Activated CD4-positive, alpha-beta T cell treated with anti-CD3 and anti-CD28 coated beads for 48 hours (primary cell): ENCODE measurements around the gene FHL1.

Source experiments
- DNase-seq: peaks from one replicate; pipeline ENCODE4 v3.0.0-alpha.2; 2020

The FHL1 gene

GRCh38 chrX:136190038-136190713 is 42.8 kb downstream of the FHL1 start:
- DNase-seq, result no peak

GRCh38 chrX:136191171-136191570 is 43.8 kb downstream of the FHL1 start:
- DNase-seq, result no peak

GRCh38 chrX:136192135-136192534 is 44.8 kb downstream of the FHL1 start:
- no peak for DNase-seq

GRCh38 chrX:136192839-136193414 is 45.6 kb downstream of the FHL1 start:
- DNase-seq, result no peak

- DNase-seq, result no peak
These were observed 46.4 kb downstream of the FHL1 start for GRCh38 chrX:136193771-136194170.

GRCh38 chrX:136194536-136194935 is 47.2 kb downstream of the FHL1 start:
- DNase-seq, result no peak

- DNase-seq, result no peak
These were observed 47.9 kb downstream of the FHL1 start for GRCh38 chrX:136195247-136195646.

- DNase-seq, result no peak
These were observed 49.4 kb downstream of the FHL1 start for GRCh38 chrX:136196691-136197155.

GRCh38 chrX:136198010-136198409 is 50.7 kb downstream of the FHL1 start:
- no peak for DNase-seq

- DNase-seq, result no peak
These were observed 51.4 kb downstream of the FHL1 start for GRCh38 chrX:136198678-136199243.

GRCh38 chrX:136199365-136199764 is 52.0 kb downstream of the FHL1 start:
- DNase-seq, result no peak

GRCh38 chrX:136200466-136200865 is 53.1 kb downstream of the FHL1 start:
- no peak for DNase-seq

- DNase-seq, result no peak
These were observed 54.3 kb downstream of the FHL1 start for GRCh38 chrX:136201601-136202000.

GRCh38 chrX:136202889-136203288 is 55.6 kb downstream of the FHL1 start:
- no peak for DNase-seq

- no peak for DNase-seq
These were observed 56.1 kb downstream of the FHL1 start for GRCh38 chrX:136203438-136203837.

GRCh38 chrX:136203951-136204350 is 56.6 kb downstream of the FHL1 start:
- no peak for DNase-seq

- DNase-seq, result no peak
These were observed 57.2 kb downstream of the FHL1 start for GRCh38 chrX:136204571-136204970.

GRCh38 chrX:136205882-136206380 is 58.6 kb downstream of the FHL1 start:
- DNase-seq, result no peak

- DNase-seq, result no peak
These were observed 59.6 kb downstream of the FHL1 start for GRCh38 chrX:136206916-136207315.

- DNase-seq, result no peak
These were observed 60.2 kb downstream of the FHL1 start for GRCh38 chrX:136207546-136207945.

GRCh38 chrX:136209016-136209738 is 61.8 kb downstream of the FHL1 start:
- DNase-seq, result peak; percentile 39

GRCh38 chrX:136209751-136210150 is 62.4 kb downstream of the FHL1 start:
- no peak for DNase-seq

GRCh38 chrX:136210243-136210642 is 62.9 kb downstream of the FHL1 start:
- no peak for DNase-seq

GRCh38 chrX:136210806-136211205 is 63.5 kb downstream of the FHL1 start:
- no peak for DNase-seq
